T-helper 1 cell treated with Interleukin-12 subunit alpha and Interleukin-12 subunit beta and Interleukin-4 antibody, amounts not matched to agents 30 μg/mL and 1 μg/mL, for 36 hours (primary cell): Measurements from ENCODE around the gene IFIH1.

Experiments used
- H3K27ac Mint-ChIP-seq: one replicate; pipeline ENCODE4 v1.8.0; 2021; ENCODE audit warnings: mild to moderate bottlenecking, mixed read lengths
- H3K27me3 Mint-ChIP-seq: one replicate; pipeline ENCODE4 v1.8.0; 2021; ENCODE audit warnings: low read depth, mixed read lengths
- H3K36me3 Mint-ChIP-seq: one replicate; pipeline ENCODE4 v1.8.0; 2021; ENCODE audit warnings: low read depth, mixed read lengths
- H3K4me1 Mint-ChIP-seq: one replicate; pipeline ENCODE4 v1.8.0; 2021; ENCODE audit warnings: low read depth, mixed read lengths
- H3K4me3 Mint-ChIP-seq: one replicate; pipeline ENCODE4 v1.8.0; 2021; ENCODE audit warnings: mild to moderate bottlenecking, moderate library complexity, mixed read lengths
- H3K9me3 Mint-ChIP-seq: one replicate; pipeline ENCODE4 v1.8.0; 2021; ENCODE audit warnings: mixed read lengths

The IFIH1 gene

DNA sequence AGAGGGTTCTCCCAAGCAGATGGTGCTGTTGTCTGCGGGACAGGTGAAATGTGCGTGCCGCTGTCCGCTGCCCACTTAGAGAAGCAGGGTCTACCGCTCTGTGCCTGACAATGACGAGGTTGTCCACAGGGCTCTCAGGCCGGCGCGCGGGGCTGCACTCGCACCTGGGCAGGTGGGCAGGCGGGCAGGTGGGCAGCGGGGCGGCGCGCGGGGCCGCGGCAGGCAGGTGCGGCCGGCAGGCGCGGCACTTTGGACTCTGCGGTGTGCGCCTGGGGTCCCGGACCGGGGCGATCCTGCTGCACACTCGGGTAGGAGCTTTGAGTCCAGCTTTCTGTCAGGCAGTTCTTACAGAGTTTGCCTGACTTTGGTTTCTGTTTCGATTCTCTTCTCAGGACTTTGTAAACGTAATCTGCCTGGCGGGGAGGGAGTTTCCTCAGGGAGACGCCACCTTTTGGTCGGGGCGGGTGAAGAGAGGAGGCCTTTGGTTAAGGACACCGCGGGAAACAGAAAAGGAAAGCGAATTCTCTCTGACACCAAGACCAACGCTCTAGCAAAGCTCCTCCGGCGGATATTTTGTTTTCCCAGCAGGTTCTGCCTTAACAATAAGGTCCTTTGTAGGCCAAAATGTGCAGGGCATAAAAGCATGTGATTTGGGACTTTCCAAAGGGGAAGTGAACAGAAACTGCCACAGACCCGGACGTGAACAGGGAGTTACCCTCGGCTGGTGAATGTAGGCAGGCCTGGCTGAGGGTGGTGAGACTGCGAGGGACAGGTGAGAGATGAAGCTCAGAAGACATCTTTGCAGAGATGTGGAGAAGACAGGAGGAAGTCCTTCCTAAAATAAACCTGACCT, at the start of gene IFIH1:
Gene IFIH1 (minus strand): TSS at position 357 of the 853 bp plus-strand sequence. CDS start 377 bp downstream, outside the sequence.
- H3K4me3 Mint-ChIP-seq = peak within 1 kb of the TSS; percentile 92
- peaks cover 55% of the 10 kb centered on the region for H3K4me1 Mint-ChIP-seq
- no peaks in the 10 kb centered on the region for H3K27me3 Mint-ChIP-seq
- peaks cover 3% of the 10 kb centered on the region for H3K9me3 Mint-ChIP-seq
- H3K27ac Mint-ChIP-seq = peak within 1 kb of the TSS; percentile 98
- peaks cover 31% of the 10 kb centered on the region for H3K36me3 Mint-ChIP-seq

DNA sequence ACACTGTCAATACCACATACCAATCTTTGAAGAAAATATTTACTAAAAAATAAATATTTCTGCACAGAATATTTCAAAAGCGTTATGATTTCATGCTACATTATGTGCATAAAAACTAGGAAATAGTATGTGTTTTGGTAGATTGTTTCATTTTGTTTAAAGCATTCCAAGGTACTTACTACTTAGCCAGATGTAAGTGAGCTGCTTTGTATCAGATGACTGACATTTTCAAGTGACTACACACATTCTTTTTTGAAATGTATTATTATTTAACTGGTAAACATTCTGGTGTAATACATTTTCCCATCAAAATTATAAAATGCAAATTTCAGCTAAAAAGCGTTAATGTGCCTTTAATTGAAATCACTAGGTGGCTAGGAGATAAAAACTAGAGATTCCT, 46.9 kb upstream of the IFIH1 start:
- no peaks in the 10 kb centered on the region for H3K36me3 Mint-ChIP-seq
- no peak overlapping the region for H3K4me3 Mint-ChIP-seq
- no peak overlapping the region for H3K27ac Mint-ChIP-seq
- H3K9me3 Mint-ChIP-seq = no peaks in the 10 kb centered on the region
- H3K4me1 Mint-ChIP-seq = no peaks in the 10 kb centered on the region
- H3K27me3 Mint-ChIP-seq = no peaks in the 10 kb centered on the region

DNA sequence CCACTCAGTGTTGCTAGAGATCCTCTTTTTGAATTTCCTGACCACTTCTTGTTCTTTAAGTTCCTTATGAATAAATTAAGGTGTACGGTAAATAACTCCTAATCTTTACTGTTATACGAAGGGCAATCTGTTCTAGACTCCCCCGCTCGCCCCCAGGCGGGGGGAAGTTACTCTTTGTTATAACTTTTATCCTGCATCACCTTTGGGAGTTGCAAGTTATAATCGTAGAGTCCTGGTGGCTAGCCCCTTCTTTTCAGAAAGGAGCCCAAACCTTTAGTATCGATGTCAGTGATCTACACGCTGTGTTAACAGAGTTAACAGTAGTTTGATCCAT, 26.1 kb upstream of the IFIH1 start:
- H3K36me3 Mint-ChIP-seq = peaks cover 5% of the 10 kb centered on the region
- H3K27me3 Mint-ChIP-seq = peaks cover 3% of the 10 kb centered on the region
- H3K9me3 Mint-ChIP-seq = no peaks in the 10 kb centered on the region
- H3K4me1 Mint-ChIP-seq = peaks cover 14% of the 10 kb centered on the region
- peak overlapping the region; percentile 84 for H3K4me3 Mint-ChIP-seq
- peak overlapping the region; percentile 75 for H3K27ac Mint-ChIP-seq

DNA sequence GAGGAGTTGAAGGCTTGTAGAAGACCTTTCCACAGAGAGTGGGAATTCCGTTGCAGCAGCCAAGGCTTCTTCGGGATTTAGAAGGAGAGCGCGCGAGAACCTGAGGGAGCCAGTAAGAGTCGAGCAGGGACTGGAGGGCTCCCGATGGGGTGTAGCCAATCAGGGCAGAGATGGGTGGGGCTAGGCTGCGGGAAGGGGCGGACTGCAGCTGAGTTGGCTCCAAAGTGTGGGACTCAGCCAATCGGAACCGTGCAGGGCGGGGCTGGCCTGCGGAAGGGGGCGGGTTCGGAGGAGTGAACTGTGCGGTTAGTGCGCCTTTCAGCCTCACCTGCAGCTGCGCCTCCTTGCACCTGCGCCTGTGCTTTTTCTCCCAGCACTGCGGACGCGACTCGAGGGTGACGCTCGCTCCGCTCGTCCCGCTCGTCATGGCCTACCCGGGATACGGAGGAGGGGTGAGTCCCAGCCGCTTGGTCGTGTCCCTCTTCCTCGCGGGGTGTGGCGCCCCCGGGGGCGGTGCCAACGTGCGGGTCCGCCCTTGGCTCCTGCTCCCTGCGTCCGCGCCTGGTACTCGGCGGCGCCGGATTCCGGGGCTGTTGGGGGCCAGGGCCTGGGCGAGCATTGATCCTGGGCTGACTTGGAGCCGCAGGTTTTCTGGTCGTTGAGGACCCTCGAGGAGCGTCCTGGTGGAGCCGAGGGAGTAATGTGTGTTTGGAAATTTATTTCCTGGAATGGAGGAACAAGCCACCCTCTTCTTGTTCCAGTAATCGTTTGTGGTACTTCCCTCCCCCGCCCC, 25.5 kb upstream of the IFIH1 start, which contains the start of gene GCA:
Gene GCA (plus strand): TSS at position 309 of the 793 bp plus-strand sequence. CDS start 117 bp downstream, at position 426.
- Mint-ChIP-seq H3K9me3 (no peaks in the 10 kb centered on the region), H3K4me3 (peak within 1 kb of the TSS; percentile 84), H3K4me1 (peaks cover 14% of the 10 kb centered on the region), H3K27me3 (peaks cover 3% of the 10 kb centered on the region), H3K36me3 (peaks cover 2% of the 10 kb centered on the region), H3K27ac (peak within 1 kb of the TSS; percentile 75)

DNA sequence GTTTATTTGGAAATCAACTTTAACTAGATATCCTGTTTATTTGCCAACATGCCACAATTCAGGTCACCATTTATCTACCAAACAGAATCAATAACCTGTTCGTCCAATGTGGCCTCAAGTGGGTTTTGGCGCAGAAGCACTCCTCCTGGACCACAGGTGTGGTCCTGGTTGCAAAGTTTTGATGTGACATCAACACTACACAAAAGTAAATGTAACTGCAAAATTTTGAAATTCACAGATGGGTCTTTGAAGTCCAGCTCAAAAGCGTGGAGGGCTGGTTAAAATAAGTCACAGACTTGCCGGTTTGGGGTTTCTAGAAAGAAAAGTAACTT, 25.0 kb upstream of the IFIH1 start:
- H3K4me1 Mint-ChIP-seq = peaks cover 14% of the 10 kb centered on the region
- peaks cover 3% of the 10 kb centered on the region for H3K27me3 Mint-ChIP-seq
- peak overlapping the region; percentile 84 for H3K4me3 Mint-ChIP-seq
- H3K9me3 Mint-ChIP-seq = no peaks in the 10 kb centered on the region
- peak overlapping the region; percentile 27 for H3K27ac Mint-ChIP-seq
- H3K36me3 Mint-ChIP-seq = peaks cover 2% of the 10 kb centered on the region

DNA sequence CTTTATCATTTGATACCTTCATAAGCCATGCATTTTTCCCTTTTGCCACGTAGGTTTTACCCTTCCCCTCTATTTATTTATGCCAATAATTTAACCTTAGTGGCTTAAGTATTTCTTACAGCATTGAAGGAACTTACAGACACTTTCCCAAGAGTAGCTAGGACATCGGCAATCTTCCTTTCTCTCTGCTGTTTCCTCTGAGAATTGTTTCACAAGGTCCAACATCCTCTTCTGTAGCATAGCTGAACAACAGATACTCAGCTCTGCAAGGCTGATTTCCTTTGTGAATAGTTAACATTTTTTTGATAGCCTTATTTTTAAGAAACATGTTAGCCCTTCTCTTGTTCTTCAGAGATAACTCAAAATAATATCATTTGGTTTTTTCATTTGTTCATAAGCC, 24.4 kb upstream of the IFIH1 start:
- H3K9me3 Mint-ChIP-seq = no peaks in the 10 kb centered on the region
- H3K4me3 Mint-ChIP-seq = no peak overlapping the region
- H3K27me3 Mint-ChIP-seq = peaks cover 3% of the 10 kb centered on the region
- peak overlapping the region; percentile 42 for H3K27ac Mint-ChIP-seq
- peaks cover 2% of the 10 kb centered on the region for H3K36me3 Mint-ChIP-seq
- peaks cover 14% of the 10 kb centered on the region for H3K4me1 Mint-ChIP-seq

DNA sequence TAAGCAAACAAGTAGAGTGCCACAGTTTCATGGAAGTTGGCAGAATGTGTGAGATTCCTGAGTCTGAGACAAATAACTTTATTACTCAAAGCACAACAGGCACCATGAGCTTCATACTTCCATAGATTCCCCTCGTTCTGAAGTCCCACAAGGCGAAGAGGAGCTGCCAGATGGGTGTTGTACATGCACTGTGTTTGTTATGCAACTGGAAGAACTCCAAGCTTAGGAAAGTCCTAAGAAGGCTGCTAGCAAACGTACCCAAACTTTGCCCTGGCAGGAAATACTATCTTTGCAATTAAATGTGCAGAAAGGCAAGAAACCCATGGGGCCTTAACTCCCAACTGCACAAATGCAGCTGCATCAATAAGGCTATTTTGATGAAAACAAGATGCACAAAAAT, 23.8 kb upstream of the IFIH1 start:
- no peaks in the 10 kb centered on the region for H3K9me3 Mint-ChIP-seq
- peaks cover 14% of the 10 kb centered on the region for H3K4me1 Mint-ChIP-seq
- H3K4me3 Mint-ChIP-seq = no peak overlapping the region
- peaks cover 2% of the 10 kb centered on the region for H3K36me3 Mint-ChIP-seq
- no peak overlapping the region for H3K27ac Mint-ChIP-seq
- H3K27me3 Mint-ChIP-seq = peaks cover 3% of the 10 kb centered on the region

DNA sequence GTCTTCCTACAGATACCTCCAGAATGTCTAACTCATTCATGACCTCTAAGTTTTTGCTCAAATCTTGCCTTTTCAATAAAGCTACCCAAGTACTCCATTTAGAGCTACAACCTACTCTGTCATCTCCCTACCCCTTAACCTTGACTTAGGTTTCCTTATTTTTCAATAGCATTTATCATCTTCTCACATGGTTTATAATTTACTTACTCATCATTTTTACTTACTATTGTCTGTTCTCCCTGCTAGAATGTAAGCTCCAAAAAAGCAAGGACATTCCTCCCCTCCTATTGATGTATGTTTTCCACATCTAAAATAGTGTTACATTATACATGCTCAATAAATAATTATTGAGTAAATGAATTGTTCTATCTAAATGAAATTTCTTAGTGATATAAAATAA, 22.3 kb upstream of the IFIH1 start:
- Mint-ChIP-seq H3K36me3 (no peaks in the 10 kb centered on the region), H3K4me1 (peaks cover 10% of the 10 kb centered on the region), H3K4me3 (no peak overlapping the region), H3K27me3 (no peaks in the 10 kb centered on the region), H3K27ac (no peak overlapping the region), H3K9me3 (no peaks in the 10 kb centered on the region)

DNA sequence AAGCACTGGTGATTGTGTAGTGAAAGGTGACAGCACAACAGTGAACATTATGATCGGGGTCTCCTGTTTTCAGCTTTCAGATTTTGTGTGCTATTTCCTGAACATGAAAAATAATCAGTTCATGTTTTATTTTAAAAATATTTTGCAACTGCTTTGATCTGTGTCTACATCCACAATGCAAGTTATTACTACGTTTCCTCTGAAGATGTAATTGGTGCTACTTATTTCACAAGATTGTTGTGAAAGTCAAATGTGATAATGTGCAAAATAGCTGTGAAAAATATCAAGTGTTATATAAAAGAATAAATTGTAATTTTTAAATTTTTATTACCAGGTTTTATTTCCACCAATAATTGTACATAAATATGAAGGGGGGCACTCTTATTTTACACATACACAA, 19.4 kb upstream of the IFIH1 start:
- Mint-ChIP-seq H3K4me1 (peaks cover 2% of the 10 kb centered on the region), H3K27ac (no peak overlapping the region), H3K9me3 (no peaks in the 10 kb centered on the region), H3K27me3 (no peaks in the 10 kb centered on the region), H3K36me3 (no peaks in the 10 kb centered on the region), H3K4me3 (no peak overlapping the region)

DNA sequence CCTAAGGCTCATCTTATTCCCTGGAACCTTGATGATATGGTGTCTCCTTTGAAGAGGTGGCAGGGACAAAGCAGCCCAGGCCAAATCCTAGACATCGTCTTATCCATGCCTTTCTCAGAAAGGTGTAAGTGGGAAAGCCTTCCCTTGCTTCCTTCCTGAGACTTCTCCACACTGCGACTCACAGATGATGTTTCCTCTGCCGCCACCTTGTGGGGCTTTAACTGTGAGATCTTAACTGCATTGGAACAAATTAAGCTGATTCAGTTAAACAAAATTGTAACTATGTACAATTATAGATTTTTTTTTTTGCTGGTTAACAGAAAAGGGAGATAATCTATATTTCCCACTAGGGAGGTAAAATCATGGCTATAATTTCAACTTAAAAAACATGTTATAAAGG, 15.5 kb upstream of the IFIH1 start:
- Mint-ChIP-seq H3K27ac (no peak overlapping the region), H3K4me3 (no peak overlapping the region), H3K9me3 (no peaks in the 10 kb centered on the region), H3K27me3 (no peaks in the 10 kb centered on the region), H3K36me3 (no peaks in the 10 kb centered on the region), H3K4me1 (peaks cover 3% of the 10 kb centered on the region)

DNA sequence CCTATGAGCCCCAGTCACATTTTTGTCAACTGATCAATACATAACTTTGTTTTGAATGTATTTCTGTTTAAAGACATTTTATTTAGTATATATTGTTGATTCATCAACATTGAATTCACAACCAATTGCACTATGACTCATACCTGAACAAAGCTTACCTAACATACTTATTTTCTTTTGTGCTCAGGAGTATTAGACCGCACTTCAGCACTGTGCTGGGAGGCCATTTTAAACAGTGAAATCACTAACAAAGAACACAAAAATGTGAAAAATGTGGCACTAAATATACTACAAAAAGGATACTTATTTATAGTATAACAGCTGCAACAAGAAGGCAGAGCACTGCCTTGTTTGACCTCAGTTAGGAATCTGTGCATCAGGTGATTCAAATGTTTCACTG, 12.4 kb upstream of the IFIH1 start:
- Mint-ChIP-seq H3K4me3 (no peak overlapping the region), H3K36me3 (no peaks in the 10 kb centered on the region), H3K27ac (no peak overlapping the region), H3K27me3 (no peaks in the 10 kb centered on the region), H3K4me1 (peaks cover 13% of the 10 kb centered on the region), H3K9me3 (no peaks in the 10 kb centered on the region)

DNA sequence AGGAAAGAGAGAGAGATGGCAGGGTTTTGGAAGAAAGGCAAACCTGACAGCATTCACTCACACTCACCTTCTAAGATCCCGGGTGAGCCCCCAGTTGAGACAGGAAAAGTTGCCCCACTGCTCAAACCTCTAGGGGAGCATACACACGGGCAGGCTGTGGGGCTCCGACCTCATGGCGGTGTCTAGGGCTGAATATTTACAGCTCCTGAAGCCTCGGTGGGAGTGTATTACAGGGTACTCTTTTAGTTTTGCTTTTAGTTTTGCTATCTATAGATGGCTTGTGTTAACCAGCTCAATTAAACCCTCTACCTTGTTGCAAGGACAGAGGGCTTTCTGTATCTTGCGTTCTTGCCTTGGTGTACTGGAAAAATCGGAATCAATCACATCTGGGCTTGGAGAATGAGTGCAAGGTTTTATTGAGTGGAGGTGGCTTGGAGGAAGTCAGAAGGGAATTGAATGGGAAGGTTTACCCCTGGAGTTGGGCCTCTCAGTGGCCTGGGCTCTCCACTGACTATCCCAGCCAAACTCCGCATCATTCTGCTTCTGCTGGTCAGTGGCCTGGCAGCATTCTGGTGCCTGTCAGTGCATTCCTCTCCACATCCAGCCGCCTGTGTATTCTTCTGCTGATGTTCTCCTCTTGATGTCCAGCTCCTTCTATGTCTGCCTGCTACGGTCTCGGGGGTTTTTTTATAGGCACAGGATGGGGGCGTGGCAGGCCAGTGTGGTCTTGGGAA, 10.1 kb upstream of the IFIH1 start:
- Mint-ChIP-seq H3K36me3 (peaks cover 3% of the 10 kb centered on the region), H3K9me3 (no peaks in the 10 kb centered on the region), H3K4me3 (no peak overlapping the region), H3K27me3 (no peaks in the 10 kb centered on the region), H3K4me1 (peaks cover 17% of the 10 kb centered on the region), H3K27ac (peak overlapping the region; percentile 10)

DNA sequence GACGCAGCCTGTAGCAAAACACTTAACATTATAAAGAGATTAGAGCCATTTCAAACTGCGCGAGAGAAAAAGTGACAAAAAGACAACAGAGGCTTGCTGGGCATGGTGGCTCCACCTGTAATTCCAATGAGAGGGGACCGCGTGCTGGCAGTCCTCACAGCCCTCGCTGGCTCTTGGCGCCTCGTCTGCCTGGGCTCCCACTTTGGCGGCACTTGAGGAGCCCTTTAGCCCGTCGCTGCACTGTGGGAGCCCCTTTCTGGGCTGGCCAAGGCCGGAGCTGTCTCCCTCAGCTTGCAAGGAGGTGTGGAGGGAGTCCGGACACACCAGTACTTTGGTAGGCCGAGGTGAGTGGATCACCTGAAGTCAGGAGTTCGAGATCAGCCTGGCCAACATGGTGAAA, 9.3 kb upstream of the IFIH1 start:
- H3K4me1 Mint-ChIP-seq = peaks cover 17% of the 10 kb centered on the region
- H3K9me3 Mint-ChIP-seq = no peaks in the 10 kb centered on the region
- H3K27ac Mint-ChIP-seq = no peak overlapping the region
- H3K4me3 Mint-ChIP-seq = no peak overlapping the region
- peaks cover 3% of the 10 kb centered on the region for H3K36me3 Mint-ChIP-seq
- no peaks in the 10 kb centered on the region for H3K27me3 Mint-ChIP-seq

DNA sequence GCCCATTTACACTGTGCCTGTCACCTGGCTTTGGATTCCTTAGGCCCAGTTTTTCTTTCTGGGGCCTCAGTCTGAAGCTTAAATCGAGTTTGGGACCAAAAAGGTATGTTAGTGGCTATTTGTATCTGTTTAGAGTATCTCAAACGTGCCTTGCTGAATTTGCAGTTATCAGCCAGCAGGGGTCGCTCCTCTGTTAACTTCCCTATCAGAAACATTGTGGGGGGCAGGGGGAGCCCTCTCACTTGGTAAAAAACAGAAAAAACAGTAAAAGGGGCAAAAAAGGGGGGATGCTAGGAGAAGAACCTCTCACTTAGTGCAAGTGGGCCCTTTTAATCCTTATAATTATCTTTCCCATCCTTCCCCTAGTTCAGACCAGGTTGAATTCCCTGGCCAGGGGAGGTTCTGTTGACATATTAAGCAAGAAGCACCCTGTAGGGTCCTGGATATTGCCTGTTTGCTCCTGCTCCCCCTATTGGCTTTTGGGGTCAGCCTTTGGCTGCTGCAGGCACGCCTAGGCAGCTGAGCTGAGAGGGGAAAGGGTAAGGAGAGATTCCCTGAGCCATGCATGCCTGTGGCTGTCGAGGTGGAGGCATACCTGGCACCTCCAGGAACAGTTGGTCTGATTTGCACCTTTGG, 8.8 kb upstream of the IFIH1 start:
- Mint-ChIP-seq H3K9me3 (no peaks in the 10 kb centered on the region), H3K27me3 (no peaks in the 10 kb centered on the region), H3K4me1 (peaks cover 14% of the 10 kb centered on the region), H3K27ac (no peak overlapping the region), H3K4me3 (no peak overlapping the region), H3K36me3 (peaks cover 3% of the 10 kb centered on the region)
